ENCODE data around the gene ROR2. TPM values are rescaled to one million over a fixed set of nuclear protein-coding genes. Genes with fewer than 3 reads are reported as not detected.

ROR2 gene
- total and polyA plus RNA-seq, 2 experiments from 2014 or later = 8.1 to 18.8 TPM

DNA sequence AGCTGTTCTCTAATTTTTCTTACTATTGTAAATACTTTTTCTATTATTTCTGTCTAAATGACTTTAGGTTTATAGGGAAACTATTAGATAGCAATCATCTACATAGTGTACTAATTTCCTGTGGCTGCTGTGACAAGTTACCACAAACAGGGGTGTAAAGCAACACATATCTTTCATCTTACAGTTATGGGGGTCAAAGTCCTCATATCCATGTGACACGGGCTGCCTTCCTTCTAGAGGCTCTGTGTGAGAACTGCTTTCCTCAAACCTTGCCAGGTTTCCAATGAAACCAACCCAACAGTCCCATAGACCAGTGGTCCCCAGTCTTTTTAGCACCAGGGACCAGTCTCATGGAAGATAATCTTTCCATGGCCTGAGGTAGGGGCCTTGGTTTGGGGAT is 189.1 kb downstream of the ROR2 start:
- Histone ChIP-seq H3K27me3 (ENCODE audit: insufficient read depth) (no peaks in the 10 kb centered on the region), H3K4me3 (no peak overlapping the region), H3K27ac (ENCODE audit: low read depth) (no peak overlapping the region), H3K79me2 (replicated peaks; ENCODE audit: insufficient read depth) (no peaks in the 10 kb centered on the region), H3K4me1 (ENCODE audit: insufficient read depth) (0 out of 2 replicates have a peak, but pooled peaks cover 4% of the 10 kb centered on the region), H3K4me2 (no peak overlapping the region), H4K20me1 (replicated peaks; ENCODE audit: insufficient read depth) (no peaks in the 10 kb centered on the region; the same call in 1 of the 2 replicates), H2AFZ (no peak overlapping the region), H3K36me3 (ENCODE audit: insufficient read depth) (no peaks in the 10 kb centered on the region), H3F3A (replicated peaks; ENCODE audit: low read depth) (no peaks in the 10 kb centered on the region), H3K9me2 (ENCODE audit: insufficient read depth) (peaks cover 4% of the 10 kb centered on the region; the same call in 1 of the 2 replicates)
- DNase-seq (ENCODE audit: low spot score) = no peak
- no peak overlapping the region for H3K27ac Mint-ChIP-seq
- TF ChIP-seq ZNF114 (CRISPR knock-in tag; IDR thresholded peaks at IDR 0.05) (no peak), REST (IDR thresholded peaks at IDR 0.05; ENCODE audit: unreplicated experiment) (no peak), ZNF462 (CRISPR knock-in tag; IDR thresholded peaks at IDR 0.05) (no peak), CREB1 (CRISPR knock-in tag; IDR thresholded peaks at IDR 0.05; ENCODE audit: low read depth) (no peak), ETS1 (IDR thresholded peaks at IDR 0.05) (no peak), EZH2 (IDR thresholded peaks at IDR 0.05; ENCODE audit: low read depth, unreplicated experiment) (no peak), POLR2AphosphoS5 (IDR thresholded peaks at IDR 0.05; ENCODE audit: low read depth) (no peak), STAT1 (IDR thresholded peaks at IDR 0.05; ENCODE audit: unreplicated experiment) (no peak), NANOG (IDR thresholded peaks at IDR 0.05; ENCODE audit: borderline replicate concordance) (no peak), ZNF331 (CRISPR knock-in tag; IDR thresholded peaks at IDR 0.05; ENCODE audit: low read depth) (no peak), JUNB (IDR thresholded peaks at IDR 0.05; ENCODE audit: unreplicated experiment) (no peak), EZH2phosphoT487 (IDR thresholded peaks at IDR 0.05; ENCODE audit: unreplicated experiment) (no peak)
- TF ChIP-seq, protein P1, sequence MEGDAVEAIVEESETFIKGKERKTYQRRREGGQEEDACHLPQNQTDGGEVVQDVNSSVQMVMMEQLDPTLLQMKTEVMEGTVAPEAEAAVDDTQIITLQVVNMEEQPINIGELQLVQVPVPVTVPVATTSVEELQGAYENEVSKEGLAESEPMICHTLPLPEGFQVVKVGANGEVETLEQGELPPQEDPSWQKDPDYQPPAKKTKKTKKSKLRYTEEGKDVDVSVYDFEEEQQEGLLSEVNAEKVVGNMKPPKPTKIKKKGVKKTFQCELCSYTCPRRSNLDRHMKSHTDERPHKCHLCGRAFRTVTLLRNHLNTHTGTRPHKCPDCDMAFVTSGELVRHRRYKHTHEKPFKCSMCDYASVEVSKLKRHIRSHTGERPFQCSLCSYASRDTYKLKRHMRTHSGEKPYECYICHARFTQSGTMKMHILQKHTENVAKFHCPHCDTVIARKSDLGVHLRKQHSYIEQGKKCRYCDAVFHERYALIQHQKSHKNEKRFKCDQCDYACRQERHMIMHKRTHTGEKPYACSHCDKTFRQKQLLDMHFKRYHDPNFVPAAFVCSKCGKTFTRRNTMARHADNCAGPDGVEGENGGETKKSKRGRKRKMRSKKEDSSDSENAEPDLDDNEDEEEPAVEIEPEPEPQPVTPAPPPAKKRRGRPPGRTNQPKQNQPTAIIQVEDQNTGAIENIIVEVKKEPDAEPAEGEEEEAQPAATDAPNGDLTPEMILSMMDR (conservative IDR thresholded peaks at IDR 0.05; ENCODE audit: low read depth in 2 of 2) = no peak
- H3K9me3 Mint-ChIP-seq = peaks cover 4% of the 10 kb centered on the region; the same call in 2 of the 3 replicates
- H3K4me1 Mint-ChIP-seq = peaks cover 11% of the 10 kb centered on the region; the same call in 2 of the 3 replicates
- ATAC-seq = no peak
- no peak overlapping the region for H3K4me3 Mint-ChIP-seq
- H3K36me3 Mint-ChIP-seq (ENCODE audit: low read depth) = peaks cover 3% of the 10 kb centered on the region; the same call in 1 of the 3 replicates
- H3K27me3 Mint-ChIP-seq (ENCODE audit: insufficient read depth, low read depth, poor library complexity) = no peaks in the 10 kb centered on the region

Data from GM23338 (cell line).